ENCODE results near the gene CEP85L.

GRCh38 chr6:118574051-118574865 is 77.1 kb downstream of the CEP85L start:
- no peak for TF ChIP-seq CTCF (conservative IDR thresholded peaks at IDR 0.05 in 1 of 2, IDR thresholded peaks at IDR 0.05 in 1 of 2; ENCODE audit: low read depth in 1 of 2, low read length in 2 of 2)
- no peak for TF ChIP-seq EZH2 (IDR thresholded peaks at IDR 0.05; ENCODE audit: low read length, missing control alignments)

All from fibroblast of lung (primary cell).